ENCODE measurements around the gene MYH14. TPM values are rescaled to one million over a fixed set of nuclear protein-coding genes. Genes with fewer than 3 reads are reported as not detected.

The MYH14 gene
- total and polyA plus RNA-seq, 9 donors = 0.23 to 82.1 (median 3.2) TPM

GRCh38 chr19:50172726-50173125 lies 30.7 kb upstream of the MYH14 start:
- no peak for DNase-seq
- no peaks in the 10 kb centered on the region for H3K27me3 ChIP-seq
- no peaks in the 10 kb centered on the region for H3K36me3 ChIP-seq
- H3K27ac ChIP-seq = no peak overlapping the region
- intact Hi-C loops (cut with DNase I) = no loop called here
- no peaks in the 10 kb centered on the region for H3K9me3 ChIP-seq
- TF ChIP-seq EP300 (IDR thresholded peaks at IDR 0.05) = no peak
- no peak for TF ChIP-seq POLR2A (IDR thresholded peaks at IDR 0.05)
- TF ChIP-seq CTCF (IDR thresholded peaks at IDR 0.05) = no peak
- H3K4me3 ChIP-seq = no peak overlapping the region
- no peaks in the 10 kb centered on the region for H3K4me1 ChIP-seq (ENCODE audit: insufficient read depth)

GRCh38 chr19:50173127-50173526 lies 30.3 kb upstream of the MYH14 start:
- Histone ChIP-seq H3K4me3 (no peak overlapping the region), H3K27ac (no peak overlapping the region), H3K4me1 (ENCODE audit: insufficient read depth) (no peaks in the 10 kb centered on the region), H3K9me3 (no peaks in the 10 kb centered on the region), H3K36me3 (no peaks in the 10 kb centered on the region), H3K27me3 (no peaks in the 10 kb centered on the region)
- intact Hi-C loops (cut with DNase I) = no loop called here
- TF ChIP-seq CTCF (IDR thresholded peaks at IDR 0.05) (no peak), POLR2A (IDR thresholded peaks at IDR 0.05) (no peak), EP300 (IDR thresholded peaks at IDR 0.05) (no peak)
- no peak for DNase-seq
- 41 to 57% (median 54%) methylated on average over 8 of the region's 8 CpGs for WGBS, 3 donors

- Histone ChIP-seq H3K36me3 (no peaks in the 10 kb centered on the region), H3K27ac (no peak overlapping the region), H3K27me3 (no peaks in the 10 kb centered on the region), H3K4me1 (ENCODE audit: insufficient read depth) (no peaks in the 10 kb centered on the region), H3K4me3 (no peak overlapping the region), H3K9me3 (no peaks in the 10 kb centered on the region)
- TF ChIP-seq EP300 (IDR thresholded peaks at IDR 0.05) (no peak), POLR2A (IDR thresholded peaks at IDR 0.05) (no peak)
- intact Hi-C loops (cut with DNase I) = no loop called here
- 49 to 54% (median 51%) methylated on average over 5 of the region's 5 CpGs for WGBS, 3 donors
- no peak for DNase-seq
Measured at GRCh38 chr19:50174100-50174793, 29.2 kb upstream of the MYH14 start.

- WGBS, 3 donors = 75 to 80% (median 76%) methylated on average over 10 of the region's 10 CpGs
- Histone ChIP-seq H3K4me1 (ENCODE audit: insufficient read depth) (no peaks in the 10 kb centered on the region), H3K27me3 (no peaks in the 10 kb centered on the region), H3K9me3 (no peaks in the 10 kb centered on the region), H3K27ac (no peak overlapping the region), H3K36me3 (no peaks in the 10 kb centered on the region), H3K4me3 (no peak overlapping the region)
- TF ChIP-seq EP300 (IDR thresholded peaks at IDR 0.05) (no peak), CTCF (IDR thresholded peaks at IDR 0.05) (no peak), POLR2A (IDR thresholded peaks at IDR 0.05) (no peak)
- DNase-seq = no peak
- intact Hi-C loops (cut with DNase I) = no loop called here
Measured at GRCh38 chr19:50175924-50176323, 27.5 kb upstream of the MYH14 start.

- TF ChIP-seq CTCF (IDR thresholded peaks at IDR 0.05) (no peak), POLR2A (IDR thresholded peaks at IDR 0.05) (no peak), EP300 (IDR thresholded peaks at IDR 0.05) (no peak)
- no peaks in the 10 kb centered on the region for H3K27me3 ChIP-seq
- intact Hi-C loops (cut with DNase I) = no loop called here
- no peak for DNase-seq
- H3K4me3 ChIP-seq = no peak overlapping the region
- 79 to 87% (median 86%) methylated on average over 9 of the region's 9 CpGs for WGBS, 3 donors
- no peaks in the 10 kb centered on the region for H3K36me3 ChIP-seq
- H3K27ac ChIP-seq = no peak overlapping the region
- no peaks in the 10 kb centered on the region for H3K4me1 ChIP-seq (ENCODE audit: insufficient read depth)
- no peaks in the 10 kb centered on the region for H3K9me3 ChIP-seq
Measured at GRCh38 chr19:50176775-50177174, 26.6 kb upstream of the MYH14 start.
